Limb (tissue), 2 donors: ENCODE measurements around the gene MORN1.
A peak's percentile ranks its signal among the peaks of the same experiment; 100 is the strongest.
"Not testable (repeated sequence)": the region's sequence is repeated elsewhere in the genome, so short reads cannot be mapped to it uniquely, and the experiment has no call there.

ENCODE experiments used
- DNase-seq, 2 donors: peaks; one replicate each; pipeline ENCODE4 v3.0.0-alpha.2; 2016; ENCODE audit errors: extremely low spot score in 2 of 2

The MORN1 gene

GRCh38 chr1:2339206-2340085 lies 51.9 kb downstream of the MORN1 start:
- DNase-seq: no peak

GRCh38 chr1:2337501-2337900 lies 53.9 kb downstream of the MORN1 start:
- DNase-seq: no peak

GRCh38 chr1:2337081-2337480 lies 54.3 kb downstream of the MORN1 start:
- DNase-seq: no peak

GRCh38 chr1:2336499-2336898 lies 54.9 kb downstream of the MORN1 start:
- DNase-seq: no peak

GRCh38 chr1:2335721-2336455 lies 55.5 kb downstream of the MORN1 start:
- DNase-seq: no peak

- no peak for DNase-seq
Observed at GRCh38 chr1:2334883-2335534, 56.3 kb downstream of the MORN1 start.

GRCh38 chr1:2334366-2334765 lies 57.0 kb downstream of the MORN1 start:
- DNase-seq: no peak

- not testable (repeated sequence) for DNase-seq
Observed at GRCh38 chr1:2331580-2331979, 59.8 kb downstream of the MORN1 start.

- DNase-seq: no peak
Observed at GRCh38 chr1:2331200-2331544, 60.2 kb downstream of the MORN1 start.

- DNase-seq: peak; percentile 86 to 89
Observed at GRCh38 chr1:2330519-2331199, 60.7 kb downstream of the MORN1 start.

- no peak for DNase-seq
Observed at GRCh38 chr1:2330035-2330434, 61.3 kb downstream of the MORN1 start.

- DNase-seq: no peak
Observed at GRCh38 chr1:2328676-2329455, 62.5 kb downstream of the MORN1 start.

- no peak for DNase-seq
Observed at GRCh38 chr1:2327841-2328240, 63.5 kb downstream of the MORN1 start.

- DNase-seq: not testable (repeated sequence)
Observed at GRCh38 chr1:2327162-2327561, 64.2 kb downstream of the MORN1 start.

GRCh38 chr1:2326524-2326923 lies 64.8 kb downstream of the MORN1 start:
- DNase-seq: no peak

- no peak for DNase-seq
Observed at GRCh38 chr1:2324553-2325366, 66.6 kb downstream of the MORN1 start.

- DNase-seq: no peak
Observed at GRCh38 chr1:2323451-2323974, 67.8 kb downstream of the MORN1 start.

- DNase-seq: no peak
Observed at GRCh38 chr1:2322581-2323211, 68.7 kb downstream of the MORN1 start.

- peak; percentile 93 to 94 for DNase-seq
Observed at GRCh38 chr1:2322065-2322571, 69.2 kb downstream of the MORN1 start.
